CD4-positive, alpha-beta T cell treated with Interferon gamma for 1 hour (primary cell): ENCODE results near the gene PNMT.

Experiments used
- DNase-seq: peaks from one replicate; pipeline ENCODE4 v3.0.0-alpha.2; 2020

PNMT gene

GRCh38 chr17:39658346-39658745 lies 9.9 kb upstream of the PNMT start:
- DNase-seq: no peak

GRCh38 chr17:39658760-39659159 lies 9.5 kb upstream of the PNMT start:
- no peak for DNase-seq

GRCh38 chr17:39659279-39660010 lies 8.8 kb upstream of the PNMT start:
- no peak for DNase-seq

GRCh38 chr17:39660011-39660360 lies 8.3 kb upstream of the PNMT start:
- no peak for DNase-seq

GRCh38 chr17:39660397-39661385 lies 7.6 kb upstream of the PNMT start:
- DNase-seq: no peak

GRCh38 chr17:39661744-39662541 lies 6.3 kb upstream of the PNMT start:
- DNase-seq: no peak

GRCh38 chr17:39662551-39663339 lies 5.5 kb upstream of the PNMT start:
- no peak for DNase-seq

GRCh38 chr17:39663340-39663687 lies 4.9 kb upstream of the PNMT start:
- DNase-seq: no peak

GRCh38 chr17:39663688-39664580 lies 4.3 kb upstream of the PNMT start:
- no peak for DNase-seq

GRCh38 chr17:39664581-39665561 lies 3.4 kb upstream of the PNMT start, which contains the start of gene TCAP:
Gene TCAP (plus strand): TSS chr17:39665349. CDS start chr17:39665360, 11 bp downstream.
- no peak for DNase-seq

- no peak for DNase-seq
Measured at GRCh38 chr17:39665642-39666224, 2.5 kb upstream of the PNMT start.

- DNase-seq: no peak
Measured at GRCh38 chr17:39666231-39666600, 2.0 kb upstream of the PNMT start.

- DNase-seq: no peak
Measured at GRCh38 chr17:39666601-39667261, 1.5 kb upstream of the PNMT start.

- DNase-seq: no peak
Measured at GRCh38 chr17:39667262-39667944, 850 bp upstream of the PNMT start.

- DNase-seq: no peak
Measured at GRCh38 chr17:39669897-39670735, 1.9 kb downstream of the PNMT start.

- no peak for DNase-seq
Measured at GRCh38 chr17:39670746-39671145, 2.5 kb downstream of the PNMT start.
